GM19452 (cell line): ENCODE measurements around the gene C16orf90.
"Not testable (repeated sequence)": the region's sequence is repeated elsewhere in the genome, so short reads cannot be mapped to it uniquely, and the experiment has no call there.

Experiments
- ATAC-seq: cut with Tn5 transposase; IDR thresholded peaks from one replicate; pipeline ENCODE4 v1.9.1; 2021; ENCODE audit not compliant: unreplicated experiment

C16orf90 gene

GRCh38 chr16:3485097-3485745, 10.1 kb downstream of the C16orf90 start:
- no peak for ATAC-seq

- ATAC-seq = no peak
Observed at GRCh38 chr16:3484318-3485096, 10.8 kb downstream of the C16orf90 start.

- no peak for ATAC-seq
Observed at GRCh38 chr16:3482659-3483241, 12.5 kb downstream of the C16orf90 start.

GRCh38 chr16:3481696-3482658, 13.3 kb downstream of the C16orf90 start:
- no peak for ATAC-seq

- no peak for ATAC-seq
Observed at GRCh38 chr16:3480901-3481695, 14.2 kb downstream of the C16orf90 start.

GRCh38 chr16:3479654-3480216, 15.6 kb downstream of the C16orf90 start:
- ATAC-seq = no peak

- no peak for ATAC-seq
Observed at GRCh38 chr16:3478242-3478925, 16.9 kb downstream of the C16orf90 start.

- no peak for ATAC-seq
Observed at GRCh38 chr16:3476409-3476808, 18.9 kb downstream of the C16orf90 start.

GRCh38 chr16:3475604-3476375, 19.5 kb downstream of the C16orf90 start:
- ATAC-seq = no peak

- not testable (repeated sequence) for ATAC-seq
Observed at GRCh38 chr16:3474870-3475269, 20.4 kb downstream of the C16orf90 start.

DNA sequence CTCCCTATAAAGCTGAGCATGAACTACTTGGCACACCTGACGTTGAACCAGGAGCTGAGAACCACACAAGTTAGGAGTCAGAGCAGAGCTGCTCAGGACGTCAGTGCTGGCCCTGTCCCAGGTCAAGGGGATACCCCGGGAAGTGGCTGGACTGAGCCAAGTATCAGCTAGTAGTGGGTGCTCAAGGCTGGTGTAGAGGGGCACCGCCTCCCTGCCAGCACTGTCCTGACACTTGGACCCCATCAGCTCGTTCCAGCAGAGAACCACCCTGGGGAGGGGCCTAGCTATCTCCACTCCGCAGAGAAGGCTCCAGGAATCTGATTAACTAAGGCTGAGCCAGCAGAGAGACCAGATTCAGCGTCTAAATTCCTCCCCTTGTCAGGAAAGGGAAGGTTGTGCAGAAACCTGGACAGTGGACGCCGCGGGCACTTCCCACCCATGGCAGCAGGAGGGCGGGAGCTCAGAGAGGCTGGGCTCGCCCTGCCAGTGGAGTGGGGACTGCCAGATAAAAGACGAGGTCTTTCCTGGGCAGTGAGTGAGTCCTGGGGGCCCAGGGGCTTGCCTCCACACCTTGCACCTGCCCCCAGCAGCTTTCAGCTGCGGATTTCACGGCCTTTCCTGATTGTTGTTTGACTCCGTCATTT, 21.0 kb downstream of the C16orf90 start:
- no peak for ATAC-seq

DNA sequence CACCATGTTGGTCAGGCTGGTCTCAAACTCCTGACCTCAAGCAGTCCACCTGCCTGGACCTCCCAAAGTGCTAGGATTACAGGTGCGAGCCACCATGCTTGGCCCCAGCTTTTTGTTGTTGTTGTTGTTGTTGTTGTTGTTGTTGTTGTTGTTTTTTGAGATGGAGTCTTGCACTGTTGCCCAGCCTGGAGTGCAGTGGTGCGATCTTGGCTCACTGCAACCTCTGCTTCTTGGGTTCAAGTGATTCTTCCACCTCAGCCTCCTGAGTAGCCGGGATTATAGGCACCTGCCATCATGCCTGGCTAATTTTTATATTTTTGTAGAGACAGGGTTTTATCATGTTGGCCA, 21.7 kb downstream of the C16orf90 start:
- ATAC-seq = not testable (repeated sequence)

- no peak for ATAC-seq
Observed at GRCh38 chr16:3472878-3473595, 22.3 kb downstream of the C16orf90 start.

DNA sequence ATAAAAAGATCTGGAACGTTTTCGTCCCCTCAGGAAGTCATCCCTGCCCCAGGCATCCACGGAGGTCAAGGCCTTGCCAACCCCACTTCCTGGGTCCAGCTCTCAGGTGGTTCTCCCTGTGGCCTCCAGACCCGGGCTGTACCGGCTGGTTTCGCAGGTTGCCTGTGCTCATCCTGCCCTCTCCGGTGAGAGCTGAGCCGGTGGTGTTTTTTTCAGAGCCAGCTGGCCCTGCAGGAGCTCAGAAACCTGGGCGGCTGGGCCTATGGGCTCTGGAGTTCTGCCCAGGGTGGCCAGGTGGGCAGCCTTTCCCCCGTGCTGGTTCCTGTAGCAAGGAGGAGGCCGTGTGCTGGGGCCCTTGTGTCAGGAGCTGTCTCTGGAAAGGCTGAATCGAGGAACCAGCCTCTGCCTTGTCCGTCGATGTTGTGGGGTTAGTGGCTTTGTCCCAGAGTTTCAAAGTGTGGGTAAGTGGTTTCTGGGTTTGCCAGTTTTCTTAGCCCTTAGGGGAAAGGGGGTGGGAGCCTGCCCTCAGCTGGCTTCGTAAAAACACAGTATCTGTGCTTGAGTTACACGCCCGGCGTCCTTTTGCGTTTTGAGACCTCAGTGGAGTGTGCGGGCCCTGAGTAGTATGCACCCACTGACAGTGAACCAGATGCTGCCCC, 23.6 kb downstream of the C16orf90 start:
- ATAC-seq = no peak

- ATAC-seq = no peak
Observed at GRCh38 chr16:3470723-3471122, 24.6 kb downstream of the C16orf90 start.

- ATAC-seq = no peak
Observed at GRCh38 chr16:3469736-3470135, 25.6 kb downstream of the C16orf90 start.

DNA sequence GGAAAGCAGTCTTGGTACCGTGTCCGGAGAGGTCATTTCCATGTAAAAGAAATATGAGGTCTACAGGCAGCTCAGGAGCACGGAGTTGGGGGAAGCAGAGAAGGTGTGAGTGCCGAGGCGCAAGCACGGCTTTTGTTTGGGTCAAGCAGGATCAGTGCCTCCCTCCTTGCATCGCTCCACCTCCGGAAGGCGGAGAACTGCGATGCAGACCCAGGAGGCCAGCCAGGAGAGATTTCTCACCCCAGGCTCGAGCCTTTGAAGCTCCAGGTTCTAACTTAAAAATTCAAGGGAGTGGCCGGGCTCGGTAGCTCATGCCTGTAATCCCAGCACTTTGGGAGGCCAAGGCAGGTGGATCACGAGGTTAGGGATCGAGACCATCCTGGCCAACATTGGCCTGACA, 26.8 kb downstream of the C16orf90 start:
- no peak for ATAC-seq
